ENCODE results near the gene TNFSF13B.

GRCh38 chr13:108323031-108323430 is 53.5 kb downstream of the TNFSF13B start:
- no peak for TF ChIP-seq EZH2 (IDR thresholded peaks at IDR 0.05; ENCODE audit: low read depth, low read length, severe bottlenecking)
- no peak for TF ChIP-seq POLR2AphosphoS5 (IDR thresholded peaks at IDR 0.05; ENCODE audit: low read depth, low read length)
- TF ChIP-seq CTCF (IDR thresholded peaks at IDR 0.05; ENCODE audit: control extremely low read depth in 1 of 3, insufficient read depth in 1 of 3, low read depth in 1 of 3, low read length in 3 of 3), result no peak
- no peak for TF ChIP-seq RAD21 (IDR thresholded peaks at IDR 0.05 in 1 of 2, conservative IDR thresholded peaks at IDR 0.05 in 1 of 2; ENCODE audit: low read depth in 2 of 2, low read length in 2 of 2)
- no peak for TF ChIP-seq POLR2A (IDR thresholded peaks at IDR 0.05; ENCODE audit: control extremely low read depth in 1 of 2, low read depth in 2 of 2, low read length in 2 of 2)
- TF ChIP-seq NRF1 (IDR thresholded peaks at IDR 0.05; ENCODE audit: low read depth, low read length), result no peak
- no peak for TF ChIP-seq EGR1 (IDR thresholded peaks at IDR 0.05; ENCODE audit: borderline replicate concordance, low read depth, low read length)
- TF ChIP-seq MAX (IDR thresholded peaks at IDR 0.05), result no peak
- TF ChIP-seq PHF8 (conservative IDR thresholded peaks at IDR 0.05; ENCODE audit: low read depth, low read length), result no peak
- no peak for TF ChIP-seq TAF1 (IDR thresholded peaks at IDR 0.05; ENCODE audit: low read depth, low read length)
- TF ChIP-seq ATF2 (IDR thresholded peaks at IDR 0.05; ENCODE audit: low read length), result no peak
- no peak for TF ChIP-seq JUND (IDR thresholded peaks at IDR 0.05; ENCODE audit: low read length)
- no peak for TF ChIP-seq SP2 (IDR thresholded peaks at IDR 0.05; ENCODE audit: low read length)
- TF ChIP-seq ASH2L (IDR thresholded peaks at IDR 0.05; ENCODE audit: low read length), result no peak

Measured in H1 (cell line).